Activated T-cell treated with anti-CD3 and anti-CD28 coated beads, Interleukin-2, amount 50 U/mL, for 4 hours (primary cell): ENCODE results near the gene AIF1. TPM values are rescaled to one million over a fixed set of nuclear protein-coding genes. Genes with fewer than 3 reads are reported as not detected.

Experiments used
- ATAC-seq, 2 donors: fragments of 200-7000 bp; cut with Tn5 transposase; one replicate each; pipeline ENCODE4 v1.10.0; 2021
- DNase-seq: peaks from one replicate; pipeline ENCODE4 v3.0.0-alpha.2; 2020
- H3K27me3 Mint-ChIP-seq: one replicate; pipeline ENCODE4 v1.8.0; 2021; ENCODE audit warnings: low read depth, mixed read lengths
- H3K36me3 Mint-ChIP-seq: one replicate; pipeline ENCODE4 v1.8.0; 2022; ENCODE audit warnings: mixed read lengths; ENCODE audit not compliant: insufficient read depth
- H3K4me1 Mint-ChIP-seq: one replicate; pipeline ENCODE4 v1.8.0; 2021; ENCODE audit warnings: low read depth, mixed read lengths
- H3K4me3 Mint-ChIP-seq: one replicate; pipeline ENCODE4 v1.8.0; 2021; ENCODE audit warnings: mild to moderate bottlenecking, moderate library complexity, mixed read lengths
- H3K9me3 Mint-ChIP-seq: one replicate; pipeline ENCODE4 v1.8.0; 2021; ENCODE audit warnings: mixed read lengths
- total RNA-seq, 3 donors: library from RNA; stranded (reverse); gene quantifications; one replicate each; pipeline ENCODE4 v1.2.1, GENCODE V29; 2021

AIF1 gene
- total RNA-seq, 3 donors from 2014 or later = 18.5 to 57.5 (median 36.5) TPM

DNA sequence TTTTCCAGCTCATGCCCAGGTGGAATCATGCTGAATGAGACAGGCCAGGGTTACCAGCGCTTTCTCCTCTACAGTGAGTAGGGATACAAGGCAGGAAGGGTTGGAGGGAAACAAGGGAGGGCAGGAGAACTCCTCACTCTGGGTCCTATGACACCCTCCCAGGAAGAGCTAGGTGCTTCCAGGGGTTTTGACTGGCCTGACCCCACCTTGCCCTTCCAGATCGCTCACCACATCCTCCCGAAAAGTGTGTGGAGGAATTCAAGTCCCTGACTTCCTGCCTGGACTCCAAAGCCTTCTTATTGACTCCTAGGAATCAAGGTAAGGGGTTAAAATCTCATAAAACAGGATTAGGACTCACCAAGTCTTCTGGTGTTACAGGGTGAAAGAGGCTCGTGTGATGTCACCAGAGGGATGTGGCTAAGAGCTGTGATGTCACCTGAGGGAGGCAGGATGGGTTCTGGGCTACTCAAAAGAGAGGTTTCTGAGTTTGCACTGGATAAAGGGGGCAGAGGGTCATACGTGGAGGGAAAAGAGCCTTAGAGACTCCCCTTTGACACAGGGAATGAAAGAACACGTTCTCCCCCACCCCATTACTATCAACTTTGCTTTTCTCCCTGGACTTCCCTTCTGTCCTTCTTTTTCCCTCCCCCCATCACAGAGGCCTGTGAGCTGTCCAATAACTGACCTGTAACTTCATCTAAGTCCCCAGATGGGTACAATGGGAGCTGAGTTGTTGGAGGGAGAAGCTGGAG lies 42.5 kb downstream of the AIF1 start:
- H3K4me3 Mint-ChIP-seq = peak overlapping the region; percentile 64
- ATAC-seq (no peak), DNase-seq (no peak)
- H3K4me1 Mint-ChIP-seq = peaks cover 64% of the 10 kb centered on the region
- H3K9me3 Mint-ChIP-seq = no peaks in the 10 kb centered on the region
- peaks cover 11% of the 10 kb centered on the region for H3K36me3 Mint-ChIP-seq
- H3K27me3 Mint-ChIP-seq = no peaks in the 10 kb centered on the region

DNA sequence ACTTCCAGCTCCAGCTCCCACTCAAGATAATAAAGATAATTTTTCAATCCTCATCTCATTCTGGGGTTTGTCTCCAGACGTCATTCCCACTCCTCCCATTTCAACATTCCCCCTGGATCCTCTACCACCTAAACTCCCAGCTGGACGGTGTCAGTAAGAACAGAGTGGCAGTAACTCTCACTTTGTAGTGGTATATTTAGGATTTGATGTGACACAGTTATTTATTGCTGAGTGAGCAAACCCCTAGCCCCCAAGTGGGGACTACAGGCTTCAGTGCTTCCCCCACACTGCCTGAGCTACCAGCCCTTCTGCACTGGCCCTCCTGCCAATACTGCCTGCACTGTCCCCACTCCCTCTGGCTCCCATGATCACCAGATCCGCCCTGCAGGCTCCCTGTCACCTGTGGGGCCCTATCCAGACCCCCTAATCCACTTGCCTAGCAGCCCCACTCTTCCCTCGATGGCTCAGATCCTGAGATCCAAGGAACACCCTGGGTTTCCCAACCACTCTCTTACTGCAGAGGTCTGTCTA lies 43.2 kb downstream of the AIF1 start:
- peaks cover 14% of the 10 kb centered on the region for H3K36me3 Mint-ChIP-seq
- no peak for DNase-seq
- peaks cover 63% of the 10 kb centered on the region for H3K4me1 Mint-ChIP-seq
- H3K9me3 Mint-ChIP-seq = no peaks in the 10 kb centered on the region
- H3K4me3 Mint-ChIP-seq = peak overlapping the region; percentile 94
- no peaks in the 10 kb centered on the region for H3K27me3 Mint-ChIP-seq
- no peak for ATAC-seq

DNA sequence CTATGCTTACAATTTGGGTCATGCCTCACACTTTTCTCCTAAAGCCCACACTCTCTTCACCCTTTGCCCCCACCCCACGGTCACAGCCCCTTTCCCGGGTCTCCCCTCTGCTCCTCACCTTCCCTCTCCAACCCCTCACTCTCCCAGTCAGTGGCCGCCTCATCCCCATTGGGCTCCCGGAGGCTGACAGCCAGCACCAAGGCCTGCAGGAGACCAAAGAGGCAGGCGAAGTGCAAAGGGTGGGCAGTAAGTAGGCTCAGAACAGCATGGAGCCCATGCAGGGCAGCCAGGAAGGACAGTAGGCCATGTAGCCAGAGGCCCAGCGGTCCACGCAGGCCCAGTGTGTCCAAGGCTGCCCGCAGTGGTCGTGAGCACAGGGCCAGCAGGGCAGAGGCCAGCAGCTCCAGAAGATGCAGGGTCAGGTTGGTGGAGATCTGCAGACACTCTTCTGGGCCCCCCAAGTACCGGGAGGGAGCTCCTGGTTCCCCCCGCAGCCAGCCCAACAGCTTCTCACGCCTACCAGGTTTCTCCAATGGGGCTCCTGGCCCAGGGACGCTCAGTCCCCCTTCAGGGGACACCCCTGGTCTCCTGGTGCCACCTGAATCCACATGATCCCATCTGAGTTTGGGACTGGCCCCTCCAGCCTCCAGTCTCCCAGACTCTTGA lies 44.1 kb downstream of the AIF1 start:
- ATAC-seq (no peak), DNase-seq (no peak)
- Mint-ChIP-seq H3K4me3 (peak overlapping the region; percentile 94), H3K36me3 (peaks cover 23% of the 10 kb centered on the region), H3K27me3 (no peaks in the 10 kb centered on the region), H3K4me1 (peaks cover 67% of the 10 kb centered on the region), H3K9me3 (no peaks in the 10 kb centered on the region)

DNA sequence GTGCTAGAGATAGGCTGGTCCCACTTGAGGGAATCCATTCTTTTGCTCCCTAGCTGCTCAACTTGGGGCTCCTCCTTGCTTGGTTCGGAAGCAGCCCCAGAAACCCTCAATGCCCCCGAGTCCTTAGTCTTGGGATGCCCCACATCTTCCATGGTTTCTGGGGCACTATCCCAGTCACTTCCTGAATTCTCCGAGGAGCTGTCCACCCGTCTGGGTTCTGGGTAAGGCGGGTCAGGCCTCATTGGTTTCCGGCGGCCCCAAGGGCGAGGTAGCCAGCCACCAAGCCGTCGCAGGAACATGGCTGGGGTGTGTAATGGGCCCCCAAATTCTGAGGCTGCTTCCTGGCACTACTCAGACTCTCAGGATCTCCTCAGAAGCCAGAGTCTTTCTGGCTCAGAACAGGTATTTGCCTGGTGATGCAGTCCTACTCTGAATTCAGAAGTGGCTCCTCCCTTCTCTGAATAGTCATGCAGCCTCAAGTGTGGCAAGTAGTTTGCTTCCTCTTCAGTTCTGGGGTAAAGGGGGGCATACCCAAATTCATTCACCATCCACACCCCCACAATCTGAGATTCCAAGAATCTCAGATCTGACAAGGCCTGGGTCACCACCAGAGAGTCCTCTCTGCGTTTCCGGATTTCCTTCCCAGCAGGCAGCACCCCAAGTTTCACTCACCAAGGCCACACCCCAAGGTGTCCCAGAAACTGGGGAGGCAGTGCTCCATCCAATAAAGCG lies 44.8 kb downstream of the AIF1 start:
- peaks cover 73% of the 10 kb centered on the region for H3K4me1 Mint-ChIP-seq

DNA sequence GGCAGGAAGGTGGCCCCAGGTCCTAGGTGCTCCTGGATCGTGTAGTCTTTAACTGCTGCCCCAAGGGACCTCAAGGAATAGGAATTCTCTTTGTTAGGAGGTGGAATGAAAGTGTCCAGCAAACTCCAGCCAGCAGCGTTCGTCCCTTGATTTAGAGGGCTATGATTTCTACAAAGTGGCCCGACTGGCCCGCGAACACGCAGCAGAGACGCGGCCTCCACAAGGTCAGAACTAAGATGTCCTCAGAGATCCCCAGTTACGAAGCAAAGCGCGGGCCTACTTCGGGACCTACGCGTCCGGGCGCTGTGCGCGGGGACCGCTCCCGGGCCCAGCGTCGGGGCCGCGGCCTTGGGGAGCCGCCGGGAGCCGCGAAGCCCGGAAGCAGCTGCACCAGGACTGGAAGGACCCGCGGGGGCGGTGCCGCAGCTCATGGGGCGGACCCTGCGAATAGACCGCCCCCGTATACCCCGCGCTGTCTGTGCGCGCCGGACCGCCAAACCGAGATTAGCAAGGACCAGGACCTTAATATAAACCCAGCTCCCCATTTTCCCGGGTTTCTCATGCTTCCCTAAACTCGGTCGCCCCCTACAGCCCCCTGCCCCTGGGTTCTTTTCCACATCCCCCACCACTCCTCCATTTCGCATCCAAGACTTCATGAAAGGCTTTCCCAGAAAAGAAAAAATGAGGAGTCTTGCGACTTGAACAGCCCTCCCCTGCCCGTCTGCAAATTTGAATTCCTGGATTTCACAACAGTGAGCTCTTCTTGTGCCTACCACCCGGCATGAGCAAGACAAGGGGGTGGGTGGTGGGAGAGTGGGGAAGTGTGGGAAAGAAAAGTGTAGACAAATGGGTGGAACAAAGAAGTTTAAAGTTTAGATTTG lies 45.6 kb downstream of the AIF1 start, which contains the start of gene C6orf47:
C6orf47 (minus strand) TSS at position 398 of the 881 bp plus-strand sequence. CDS start 831 bp downstream, outside the sequence.
- Mint-ChIP-seq H3K4me3 (peak within 1 kb of the TSS; percentile 94), H3K9me3 (no peaks in the 10 kb centered on the region), H3K36me3 (peaks cover 26% of the 10 kb centered on the region), H3K27me3 (no peaks in the 10 kb centered on the region), H3K4me1 (peaks cover 71% of the 10 kb centered on the region)
- ATAC-seq (peak; percentile 51 to 55), DNase-seq (peak; percentile 70)

More for the DNA sequence above, 44.8 kb downstream of the AIF1 start:
- peaks cover 27% of the 10 kb centered on the region for H3K36me3 Mint-ChIP-seq
- DNase-seq = no peak
- peak overlapping the region; percentile 94 for H3K4me3 Mint-ChIP-seq
- H3K27me3 Mint-ChIP-seq = no peaks in the 10 kb centered on the region
- H3K9me3 Mint-ChIP-seq = no peaks in the 10 kb centered on the region
- ATAC-seq = peak; percentile 57 to 66

DNA sequence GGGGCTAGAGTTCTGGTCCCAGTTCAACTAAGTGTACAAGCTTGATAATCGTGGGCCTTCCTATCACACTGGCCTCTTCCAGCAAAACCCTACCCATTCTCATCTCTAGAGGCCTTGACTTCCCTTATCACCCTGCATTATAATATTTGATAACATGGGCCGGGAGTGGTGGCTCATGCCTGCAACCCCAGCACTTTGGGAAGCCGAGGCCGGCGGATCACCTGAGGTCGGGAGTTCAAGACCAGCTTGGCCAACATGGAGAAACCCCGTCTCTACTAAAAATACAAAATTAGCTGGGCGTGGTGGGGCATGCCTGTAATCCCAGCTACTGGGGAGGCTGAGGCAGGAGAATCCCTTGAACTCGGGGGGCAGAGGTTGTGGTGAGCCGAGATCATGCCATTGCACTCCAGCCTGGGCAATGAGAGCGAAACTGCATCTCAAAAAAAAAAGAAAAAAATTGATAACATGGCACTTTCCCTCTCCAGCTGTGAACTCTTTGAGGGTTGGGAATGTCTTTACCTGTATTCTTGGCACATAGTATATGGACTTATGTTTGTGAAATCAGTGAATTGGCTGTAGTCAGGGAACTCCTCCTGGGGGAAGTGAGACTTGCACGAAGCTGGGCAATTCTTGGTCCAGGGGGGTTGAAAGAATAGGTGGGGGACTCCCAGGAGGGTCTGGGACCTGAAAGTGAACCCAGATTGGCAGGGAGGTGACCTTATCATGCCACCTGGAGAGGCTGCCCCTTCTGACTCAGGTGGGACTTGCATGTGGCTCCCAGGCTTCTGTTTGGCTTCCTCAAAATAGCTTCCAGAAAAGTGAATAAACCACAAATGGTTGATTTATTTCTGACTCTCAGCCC lies 46.5 kb downstream of the AIF1 start:
- no peak for ATAC-seq
- no peak for DNase-seq
- peaks cover 69% of the 10 kb centered on the region for H3K4me1 Mint-ChIP-seq
- peak overlapping the region; percentile 94 for H3K4me3 Mint-ChIP-seq
- no peaks in the 10 kb centered on the region for H3K27me3 Mint-ChIP-seq
- H3K9me3 Mint-ChIP-seq = no peaks in the 10 kb centered on the region
- peaks cover 28% of the 10 kb centered on the region for H3K36me3 Mint-ChIP-seq

DNA sequence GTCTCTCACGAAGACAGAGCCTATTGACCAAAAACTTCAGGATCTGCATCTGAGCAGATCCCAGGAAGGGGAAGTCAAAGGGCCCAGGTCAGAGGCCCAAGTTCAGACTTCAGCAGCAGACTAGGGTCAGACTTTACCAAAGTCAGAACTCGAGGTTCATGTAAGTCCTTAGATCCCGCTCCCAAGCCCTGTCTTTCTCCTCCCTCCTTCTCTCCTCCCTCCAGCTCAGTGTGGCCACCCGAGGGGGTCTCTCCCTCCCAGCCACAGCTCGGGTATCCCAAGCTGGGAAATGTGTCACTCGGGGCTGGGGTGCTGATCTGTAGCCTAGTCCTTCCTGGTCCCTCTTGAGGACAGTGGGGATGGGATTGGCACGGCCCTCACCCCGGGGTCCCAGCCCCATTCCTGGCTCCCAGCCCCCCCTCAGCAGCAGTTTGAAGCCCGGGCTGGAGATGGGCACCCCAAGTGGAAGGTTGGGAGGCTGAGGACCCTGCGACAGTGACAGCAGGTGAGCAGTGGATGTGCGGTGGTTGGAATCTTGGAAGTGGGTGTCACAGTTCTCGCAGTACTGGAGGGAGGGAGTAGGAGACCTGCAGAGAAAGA lies 47.2 kb downstream of the AIF1 start:
- Mint-ChIP-seq H3K36me3 (peaks cover 32% of the 10 kb centered on the region), H3K4me1 (peaks cover 70% of the 10 kb centered on the region), H3K9me3 (no peaks in the 10 kb centered on the region), H3K4me3 (peak overlapping the region; percentile 94), H3K27me3 (no peaks in the 10 kb centered on the region)
- ATAC-seq (no peak), DNase-seq (no peak)

DNA sequence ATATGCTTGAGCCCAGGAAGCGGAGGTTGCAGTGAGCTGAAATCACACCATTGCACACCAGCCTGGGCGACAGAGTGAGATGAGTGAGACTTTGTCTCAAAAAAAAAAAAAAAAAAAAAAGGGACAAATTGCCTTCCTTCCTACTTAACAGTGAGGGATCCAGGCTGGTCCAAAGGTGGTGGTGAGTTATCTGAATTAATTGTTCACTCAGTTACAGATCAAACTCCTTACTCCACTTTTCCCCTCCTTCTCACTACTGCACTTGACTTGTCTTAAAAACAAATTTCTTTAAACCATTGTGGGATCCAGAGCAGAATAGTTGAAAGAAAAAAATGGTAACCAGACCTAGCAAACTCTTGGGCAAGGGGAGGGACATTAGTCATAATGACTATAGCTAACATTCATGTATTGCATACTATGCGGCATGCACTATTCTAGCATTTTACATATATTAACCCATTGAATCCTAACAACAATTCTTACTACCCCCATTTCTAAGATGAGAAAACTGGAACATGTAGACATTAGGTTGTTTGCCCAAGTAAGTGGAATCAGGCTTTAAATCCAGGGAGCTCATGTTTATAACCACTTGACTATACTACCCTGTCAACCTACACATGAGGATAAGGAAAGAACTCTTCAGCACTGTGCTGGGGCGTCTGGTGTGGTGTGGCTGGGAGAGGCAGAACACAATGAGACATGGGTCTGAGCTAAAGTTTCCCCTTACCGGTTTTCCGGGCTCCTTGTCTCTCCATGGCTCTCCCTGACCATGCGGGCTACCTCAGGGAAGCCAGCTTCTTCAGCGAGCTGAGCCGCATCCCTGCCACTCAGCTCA lies 48.3 kb downstream of the AIF1 start:
- peaks cover 35% of the 10 kb centered on the region for H3K36me3 Mint-ChIP-seq
- no peaks in the 10 kb centered on the region for H3K9me3 Mint-ChIP-seq
- H3K27me3 Mint-ChIP-seq = no peaks in the 10 kb centered on the region
- ATAC-seq (no peak), DNase-seq (no peak)
- peaks cover 68% of the 10 kb centered on the region for H3K4me1 Mint-ChIP-seq
- H3K4me3 Mint-ChIP-seq = peak overlapping the region; percentile 89

DNA sequence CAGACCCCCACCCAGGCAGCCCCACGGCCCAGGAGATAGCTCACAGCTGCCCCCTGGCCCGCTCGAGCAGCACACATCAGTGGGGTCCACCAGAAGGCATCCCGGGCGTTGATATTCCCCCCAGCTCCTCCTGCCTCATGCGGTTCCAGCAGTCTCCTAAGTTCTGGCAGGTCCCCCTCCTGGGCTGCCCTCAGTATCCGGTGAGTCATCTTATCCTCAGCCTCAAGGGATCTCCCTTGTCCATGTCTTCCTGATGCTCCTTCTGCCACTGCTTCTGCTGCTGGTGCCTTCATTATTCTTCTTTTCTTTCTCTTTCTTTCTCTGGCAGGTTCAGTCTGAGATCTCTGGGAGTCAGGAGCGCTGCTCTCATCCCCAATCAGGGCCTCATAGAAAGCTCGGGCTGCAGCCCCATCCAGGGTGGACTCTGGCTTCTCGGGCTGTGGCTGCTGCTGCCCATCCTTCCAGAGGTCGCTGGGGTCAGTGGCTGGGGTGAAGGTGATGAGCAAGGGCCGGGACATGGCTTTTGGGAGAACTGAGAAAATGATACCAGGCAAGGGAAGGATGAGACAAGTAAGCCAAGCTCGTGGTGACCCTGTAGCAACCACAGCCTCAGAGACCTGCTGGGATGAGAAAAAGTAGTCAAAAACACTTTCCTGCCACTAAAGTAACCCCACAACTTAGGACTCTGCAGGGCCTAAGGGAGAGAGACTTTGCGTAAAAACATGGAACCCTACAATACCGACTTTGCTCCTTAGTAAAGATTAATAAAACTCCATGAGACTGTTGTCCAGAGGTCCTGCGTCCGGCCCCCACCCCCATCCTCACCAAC lies 49.1 kb downstream of the AIF1 start:
- DNase-seq = no peak
- Mint-ChIP-seq H3K4me3 (peak overlapping the region; percentile 89), H3K27me3 (no peaks in the 10 kb centered on the region), H3K36me3 (peaks cover 43% of the 10 kb centered on the region), H3K4me1 (peaks cover 64% of the 10 kb centered on the region), H3K9me3 (no peaks in the 10 kb centered on the region)
- no peak for ATAC-seq

DNA sequence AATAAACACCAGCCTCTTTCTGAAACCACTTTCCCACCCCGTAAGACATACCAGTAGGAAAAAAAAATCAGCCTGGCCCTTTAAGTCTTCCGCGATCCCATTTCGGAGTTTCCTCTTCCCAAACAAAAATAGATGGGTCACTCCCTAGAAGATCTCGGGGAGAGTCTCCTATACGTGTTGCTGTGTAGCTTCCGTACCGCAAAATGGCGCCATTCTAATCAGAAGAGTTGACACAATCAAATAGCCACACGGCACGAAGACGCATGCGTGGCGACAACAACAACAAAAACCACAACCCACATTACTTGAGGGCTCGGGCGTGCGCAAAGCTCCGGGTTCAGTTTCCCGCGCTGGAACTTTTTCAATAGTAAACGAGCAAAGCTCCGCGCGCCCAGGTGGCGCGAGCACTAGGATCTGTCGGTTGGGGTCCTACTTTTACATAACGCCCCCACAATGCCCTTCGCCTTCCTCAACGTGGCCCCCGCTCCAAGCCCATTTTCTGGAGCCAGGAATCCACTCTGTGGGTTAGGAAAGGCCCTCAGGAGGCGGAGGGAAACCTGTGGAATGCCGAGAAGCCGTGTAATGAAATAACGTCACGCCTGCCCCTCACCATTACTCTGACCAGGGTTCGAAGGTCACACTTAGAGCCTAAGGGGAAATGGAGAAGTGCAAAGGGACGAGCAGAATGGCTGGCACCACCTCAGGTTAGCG lies 49.9 kb downstream of the AIF1 start, which contains the start of gene GPANK1:
GPANK1 (minus strand) TSS at position 208 of the 711 bp plus-strand sequence. CDS start 519 bp downstream, outside the sequence.
- Mint-ChIP-seq H3K9me3 (no peaks in the 10 kb centered on the region), H3K4me1 (peaks cover 57% of the 10 kb centered on the region), H3K36me3 (peaks cover 50% of the 10 kb centered on the region), H3K27me3 (no peaks in the 10 kb centered on the region), H3K4me3 (peak within 1 kb of the TSS; percentile 89)
- DNase-seq (peak; percentile 82), ATAC-seq (peak; percentile 41 to 42)
